ENCODE measurements around the gene DOC2B. TPM values are rescaled to one million over a fixed set of nuclear protein-coding genes. Genes with fewer than 3 reads are reported as not detected.

DOC2B gene
- total and polyA plus RNA-seq, 2 of the 8 experiments (the other 6 are each of a cell fraction or from before 2014, with no cell fraction given): 1.3 to 3.3 TPM

GRCh38 chr17:208429-208828 lies 27.0 kb upstream of the DOC2B start:
- H4K5ac ChIP-seq (ENCODE audit: insufficient read length, low read depth, low read length): no peak overlapping the region
- H3K23me2 ChIP-seq (ENCODE audit: low read depth, low read length): no peaks in the 10 kb centered on the region
- no peak overlapping the region for H2AFZ ChIP-seq (ENCODE audit: low read length)
- H2BK5ac ChIP-seq (ENCODE audit: low read depth, low read length): no peak overlapping the region
- H2AK5ac ChIP-seq (ENCODE audit: low read depth, low read length): no peak overlapping the region
- H3K4ac ChIP-seq (replicated peaks; ENCODE audit: insufficient read length, low read depth, low read length): no peak overlapping the region
- 96% methylated on average over 8 of the region's 8 CpGs; no CpG with 5 or more reads in 1 of the 2 experiments for WGBS, 2 experiments (ENCODE audit: extremely low coverage in 1 of 2, insufficient coverage in 1 of 2, insufficient read length in 1 of 2, insufficient replicate concordance in 2 of 2, low coverage in 1 of 2, low lambda C conversion rate in 2 of 2, missing lambda C conversion rate in 1 of 2)
- no peaks in the 10 kb centered on the region for H3K79me2 ChIP-seq (ENCODE audit: control insufficient read depth in 1 of 2, insufficient read depth in 2 of 2, low read length in 2 of 2)
- no peak overlapping the region for H3K14ac ChIP-seq (ENCODE audit: insufficient read length)
- no peak overlapping the region for H3K56ac ChIP-seq (replicated peaks; ENCODE audit: insufficient read length, low read depth, low read length)
- FAIRE-seq (no peak), DNase-seq (ENCODE audit: low read depth in 1 of 2, low spot score in 2 of 2) (no peak)
- TF ChIP-seq FOSL1 (IDR thresholded peaks at IDR 0.05; ENCODE audit: insufficient read depth, low read depth, low read length) (no peak), CEBPB (IDR thresholded peaks at IDR 0.05; ENCODE audit: low read depth, low read length) (no peak), EZH2 (IDR thresholded peaks at IDR 0.05; ENCODE audit: low read depth, low read length, severe bottlenecking) (no peak), POU5F1 (IDR thresholded peaks at IDR 0.05; ENCODE audit: low read depth, low read length) (no peak), KDM5A (IDR thresholded peaks at IDR 0.05; ENCODE audit: low read length) (no peak), HDAC2 (IDR thresholded peaks at IDR 0.05; ENCODE audit: borderline replicate concordance in 1 of 2, low read depth in 2 of 2, low read length in 2 of 2) (no peak), RBBP5 (IDR thresholded peaks at IDR 0.05; ENCODE audit: borderline replicate concordance, low read depth, low read length) (no peak), BRCA1 (IDR thresholded peaks at IDR 0.05; ENCODE audit: low read depth, low read length) (no peak), JUND (IDR thresholded peaks at IDR 0.05; ENCODE audit: low read length) (no peak), SIX5 (IDR thresholded peaks at IDR 0.05; ENCODE audit: low read depth, low read length) (no peak)
- TF ChIP-seq, protein P1, sequence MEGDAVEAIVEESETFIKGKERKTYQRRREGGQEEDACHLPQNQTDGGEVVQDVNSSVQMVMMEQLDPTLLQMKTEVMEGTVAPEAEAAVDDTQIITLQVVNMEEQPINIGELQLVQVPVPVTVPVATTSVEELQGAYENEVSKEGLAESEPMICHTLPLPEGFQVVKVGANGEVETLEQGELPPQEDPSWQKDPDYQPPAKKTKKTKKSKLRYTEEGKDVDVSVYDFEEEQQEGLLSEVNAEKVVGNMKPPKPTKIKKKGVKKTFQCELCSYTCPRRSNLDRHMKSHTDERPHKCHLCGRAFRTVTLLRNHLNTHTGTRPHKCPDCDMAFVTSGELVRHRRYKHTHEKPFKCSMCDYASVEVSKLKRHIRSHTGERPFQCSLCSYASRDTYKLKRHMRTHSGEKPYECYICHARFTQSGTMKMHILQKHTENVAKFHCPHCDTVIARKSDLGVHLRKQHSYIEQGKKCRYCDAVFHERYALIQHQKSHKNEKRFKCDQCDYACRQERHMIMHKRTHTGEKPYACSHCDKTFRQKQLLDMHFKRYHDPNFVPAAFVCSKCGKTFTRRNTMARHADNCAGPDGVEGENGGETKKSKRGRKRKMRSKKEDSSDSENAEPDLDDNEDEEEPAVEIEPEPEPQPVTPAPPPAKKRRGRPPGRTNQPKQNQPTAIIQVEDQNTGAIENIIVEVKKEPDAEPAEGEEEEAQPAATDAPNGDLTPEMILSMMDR (IDR thresholded peaks at IDR 0.05; ENCODE audit: control extremely low read depth in 1 of 3, insufficient read depth in 1 of 3, low read depth in 1 of 3, low read length in 3 of 3): no peak
- peaks cover 0 to 5% (median 0%) of the 10 kb centered on the region in 4 experiments; a peak in 2 of 8 replicates for H3K36me3 ChIP-seq (ENCODE audit: control insufficient read depth in 2 of 4, insufficient read depth in 4 of 4, low read length in 3 of 4)
- H3K4me2 ChIP-seq (ENCODE audit: insufficient read depth in 1 of 2, low read depth in 2 of 2, low read length in 2 of 2): no peak overlapping the region
- no peaks in the 10 kb centered on the region for H4K20me1 ChIP-seq (replicated peaks in 1 of 2; ENCODE audit: control insufficient read depth in 1 of 2, insufficient read depth in 2 of 2, low read length in 2 of 2)
- H3K79me1 ChIP-seq (ENCODE audit: low read depth, low read length): no peaks in the 10 kb centered on the region
- POLR2A ChIA-PET (ENCODE audit: partially characterized antibody): interaction anchor here (1.1 to 1.3 kb wide), 2 partner anchors 20 to 94 kb away, joined by 3 read pairs; no protein-coding TSS in a partner anchor
- H2BK20ac ChIP-seq (ENCODE audit: low read length): no peak overlapping the region
- H2BK120ac ChIP-seq (replicated peaks; ENCODE audit: low read depth, low read length): no peak overlapping the region
- CTCF ChIA-PET (ENCODE audit: partially characterized antibody): interaction anchor here (1.0 to 1.4 kb wide), 3 partner anchors 35 to 892 kb away, joined by 3 read pairs; no protein-coding TSS in a partner anchor
- H4K91ac ChIP-seq (replicated peaks; ENCODE audit: insufficient read length, low read length): no peak overlapping the region
- H3K9me3 ChIP-seq (ENCODE audit: insufficient read depth in 2 of 2, low read depth in 1 of 2, low read length in 1 of 2): peaks cover 7 to 9% of the 10 kb centered on the region in 2 experiments; a peak in 2 of 4 replicates
- H3K4me3 ChIP-seq (ENCODE audit: extremely low read depth in 1 of 4, insufficient read depth in 2 of 4, low read depth in 3 of 4, low read length in 4 of 4): no peak overlapping the region
- H2BK15ac ChIP-seq (ENCODE audit: low read length): no peak overlapping the region
- peaks cover 0 to 7% (median 2%) of the 10 kb centered on the region in 4 experiments; a peak in 3 of 7 replicates for H3K4me1 ChIP-seq (replicated peaks in 1 of 4; ENCODE audit: control insufficient read depth in 3 of 4, insufficient read depth in 4 of 4, low read length in 3 of 4)
- peaks cover 0 to 7% (median 4%) of the 10 kb centered on the region in 4 experiments; a peak in 3 of 7 replicates for H3K27me3 ChIP-seq (replicated peaks in 1 of 4; ENCODE audit: control insufficient read depth in 3 of 4, extremely low read depth in 1 of 4, insufficient read depth in 3 of 4, low read length in 3 of 4)
- no peak overlapping the region for H3K9ac ChIP-seq (replicated peaks in 1 of 4; ENCODE audit: extremely low read depth in 1 of 4, low read depth in 3 of 4, low read length in 3 of 4)
- H4K8ac ChIP-seq (ENCODE audit: extremely low read depth, insufficient read depth, low read length): no peak overlapping the region
- no peak overlapping the region for H3K27ac ChIP-seq (ENCODE audit: low read depth, low read length)
- no peak overlapping the region for H3K18ac ChIP-seq (ENCODE audit: extremely low read depth, low read length)
- H2BK12ac ChIP-seq (ENCODE audit: low read depth, low read length): no peak overlapping the region
- no peak overlapping the region for H3K23ac ChIP-seq (ENCODE audit: insufficient read length)

Measured in H1 (cell line).